B cell (primary cell): Measurements from ENCODE around the gene KMT2C.

Experiments
- CTCF ChIP-seq: fragments of 200-600 bp; IDR thresholded peaks from one replicate; pipeline ENCODE4 v1.8.0; 2022; ENCODE audit warnings: antibody characterized with exemption, mild to moderate bottlenecking
- EZH2 ChIP-seq: IDR thresholded peaks from 2 replicates; pipeline ENCODE4 v1.6.1; 2012; ENCODE audit warnings: borderline replicate concordance, low read depth, mild to moderate bottlenecking, moderate library complexity, low read length; ENCODE audit not compliant: insufficient read depth, poor library complexity, severe bottlenecking

GRCh38 chr7:152341039-152341913 lies 94.5 kb downstream of the KMT2C start:
- TF ChIP-seq CTCF (no peak), EZH2 (no peak)
